Measurements from ENCODE around the gene CWH43.

- TF ChIP-seq CTCF (conservative IDR thresholded peaks at IDR 0.05; ENCODE audit: low read depth, low read length) (no peak), EZH2phosphoT487 (IDR thresholded peaks at IDR 0.05; ENCODE audit: borderline replicate concordance, low read length) (no peak), EZH2 (IDR thresholded peaks at IDR 0.05; ENCODE audit: low read length, unreplicated experiment) (no peak)
Observed at GRCh38 chr4:48944252-48944651, 41.8 kb upstream of the CWH43 start.

All from PC-3 (cell line).